Activated CD4-positive, alpha-beta T cell treated with anti-CD3 and anti-CD28 coated beads, Interleukin-2, amount 50 U/mL, for 1 hour (primary cell): Measurements from ENCODE around the gene RALGAPA2.

Experiments used
- DNase-seq: peaks from one replicate; pipeline ENCODE4 v3.0.0-alpha.2; 2020

RALGAPA2 gene

GRCh38 chr20:20454850-20455627, 257.4 kb downstream of the RALGAPA2 start:
- no peak for DNase-seq

GRCh38 chr20:20454367-20454766, 258.1 kb downstream of the RALGAPA2 start:
- no peak for DNase-seq

- peak; percentile 46 for DNase-seq
Measured at GRCh38 chr20:20452254-20452676, 260.2 kb downstream of the RALGAPA2 start.

GRCh38 chr20:20450521-20450920, 261.9 kb downstream of the RALGAPA2 start:
- no peak for DNase-seq

- DNase-seq, result no peak
Measured at GRCh38 chr20:20448881-20449280, 263.6 kb downstream of the RALGAPA2 start.

GRCh38 chr20:20447196-20447595, 265.2 kb downstream of the RALGAPA2 start:
- no peak for DNase-seq

- DNase-seq, result no peak
Measured at GRCh38 chr20:20446425-20447015, 265.9 kb downstream of the RALGAPA2 start.

- DNase-seq, result no peak
Measured at GRCh38 chr20:20446001-20446400, 266.4 kb downstream of the RALGAPA2 start.

GRCh38 chr20:20443504-20443903, 268.9 kb downstream of the RALGAPA2 start:
- DNase-seq, result no peak

- DNase-seq, result no peak
Measured at GRCh38 chr20:20442466-20442865, 270.0 kb downstream of the RALGAPA2 start.

GRCh38 chr20:20440886-20441658, 271.4 kb downstream of the RALGAPA2 start:
- no peak for DNase-seq

GRCh38 chr20:20440481-20440880, 272.0 kb downstream of the RALGAPA2 start:
- no peak for DNase-seq

- DNase-seq, result no peak
Measured at GRCh38 chr20:20439602-20440190, 272.7 kb downstream of the RALGAPA2 start.

- no peak for DNase-seq
Measured at GRCh38 chr20:20437314-20437713, 275.1 kb downstream of the RALGAPA2 start.

GRCh38 chr20:20436689-20437088, 275.8 kb downstream of the RALGAPA2 start:
- DNase-seq, result no peak

GRCh38 chr20:20435453-20435852, 277.0 kb downstream of the RALGAPA2 start:
- DNase-seq, result no peak

GRCh38 chr20:20432618-20433286, 279.7 kb downstream of the RALGAPA2 start:
- DNase-seq, result no peak

- no peak for DNase-seq
Measured at GRCh38 chr20:20430066-20430465, 282.4 kb downstream of the RALGAPA2 start.

- no peak for DNase-seq
Measured at GRCh38 chr20:20428067-20428466, 284.4 kb downstream of the RALGAPA2 start.

GRCh38 chr20:20427227-20427864, 285.1 kb downstream of the RALGAPA2 start:
- no peak for DNase-seq

GRCh38 chr20:20426655-20426907, 285.9 kb downstream of the RALGAPA2 start:
- no peak for DNase-seq

GRCh38 chr20:20425823-20426654, 286.4 kb downstream of the RALGAPA2 start:
- no peak for DNase-seq
